Fibroblast of lung (primary cell): Measurements from ENCODE around the gene HHIPL1. TPM values are rescaled to one million over a fixed set of nuclear protein-coding genes. Genes with fewer than 3 reads are reported as not detected.

ENCODE experiments used
- DNase-seq, 2 donors: peaks; one replicate each; pipeline versions ENCODE4 v3.0.0 to v3.0.0-alpha.2; 2010; ENCODE audit warnings: low read depth in 2 of 2
- H2AFZ ChIP-seq: 2 replicates; pipeline ENCODE4 v1.5.1; 2012; ENCODE audit warnings: low read length, control low read depth, inconsistent platforms
- H3K27ac ChIP-seq: 2 replicates; pipeline ENCODE4 v1.5.1; 2011; ENCODE audit warnings: low read length, control low read depth; ENCODE audit not compliant: insufficient read depth
- H3K27me3 ChIP-seq: 2 replicates; pipeline ENCODE4 v1.5.1; 2011; ENCODE audit warnings: mild to moderate bottlenecking, low read length; ENCODE audit not compliant: control insufficient read depth, insufficient read depth
- H3K36me3 ChIP-seq: 2 replicates; pipeline ENCODE4 v1.5.1; 2011; ENCODE audit warnings: low read length; ENCODE audit not compliant: control insufficient read depth, insufficient read depth
- H3K4me1 ChIP-seq: 2 replicates; pipeline ENCODE4 v1.5.1; 2011; ENCODE audit warnings: low read length; ENCODE audit not compliant: control insufficient read depth, insufficient read depth; ENCODE audit errors: extremely low read depth
- H3K4me2 ChIP-seq: 2 replicates; pipeline ENCODE4 v1.5.1; 2011; ENCODE audit warnings: low read length, control low read depth; ENCODE audit not compliant: insufficient read depth; ENCODE audit errors: extremely low read depth
- H3K4me3 ChIP-seq, 4 experiments: fragments of 200-600 bp in 1 of 4; sonication (generic) in 1 of 4; replicated peaks in 1 of 4; 2 replicates each; pipeline ENCODE4 v1.5.1; 2011 to 2016; ENCODE audit warnings: low read length in 4 of 4, low read depth in 3 of 4, mild to moderate bottlenecking in 3 of 4, control low read depth in 2 of 4, inconsistent platforms in 1 of 4, mixed read lengths in 1 of 4; ENCODE audit not compliant: insufficient read depth in 1 of 4; ENCODE audit errors: control extremely low read depth in 1 of 4
- H3K79me2 ChIP-seq: 2 replicates; pipeline ENCODE4 v1.5.1; 2012; ENCODE audit warnings: mild to moderate bottlenecking, low read length, inconsistent platforms; ENCODE audit not compliant: control insufficient read depth, insufficient read depth
- H3K9ac ChIP-seq: 2 replicates; pipeline ENCODE4 v1.5.1; 2011; ENCODE audit warnings: mild to moderate bottlenecking, low read length, control low read depth; ENCODE audit not compliant: insufficient read depth
- H3K9me3 ChIP-seq: 2 replicates; pipeline ENCODE4 v1.5.1; 2012; ENCODE audit warnings: low read depth, low read length; ENCODE audit not compliant: control insufficient read depth, insufficient read depth
- H4K20me1 ChIP-seq: 2 replicates; pipeline ENCODE4 v1.5.1; 2011; ENCODE audit warnings: low read length; ENCODE audit not compliant: control insufficient read depth, insufficient read depth; ENCODE audit errors: extremely low read depth
- EZH2 ChIP-seq: IDR thresholded peaks from 2 replicates; pipeline ENCODE4 v1.5.1; 2012; ENCODE audit warnings: low read length, control low read depth, mild to moderate bottlenecking; ENCODE audit errors: missing control alignments
- polyA plus RNA-seq, 2 donors: library from polyadenylated mRNA; depleted of rRNA in 1 of 2; stranded (reverse) in 1 of 2; unstranded in 1 of 2; fragments of >200 nt; gene quantifications; 2 replicates each; pipeline ENCODE4 v1.2.1, GENCODE V29; 2011 to 2012; ENCODE audit warnings: missing spikeins in 1 of 2
- total RNA-seq: library from RNA; depleted of rRNA; stranded (reverse); fragments of >200 nt; gene quantifications from 2 replicates; pipeline ENCODE4 v1.2.1, GENCODE V29; 2014
- TF ChIP-seq, protein P1 (sequence below), 2 donors: IDR thresholded peaks in 1 of 2; conservative IDR thresholded peaks in 1 of 2; 1 replicate in 1 of 2; 2 replicates in 1 of 2; pipeline ENCODE4 v1.5.1; 2011 to 2012; ENCODE audit warnings: low read length in 2 of 2, control low read depth in 1 of 2, inconsistent platforms in 1 of 2, low read depth in 1 of 2, mild to moderate bottlenecking in 1 of 2

HHIPL1 gene
- total and polyA plus RNA-seq, 2 donors (not counting 1 experiment from before 2014, with no cell fraction given) = 1.5 to 9.9 TPM

DNA sequence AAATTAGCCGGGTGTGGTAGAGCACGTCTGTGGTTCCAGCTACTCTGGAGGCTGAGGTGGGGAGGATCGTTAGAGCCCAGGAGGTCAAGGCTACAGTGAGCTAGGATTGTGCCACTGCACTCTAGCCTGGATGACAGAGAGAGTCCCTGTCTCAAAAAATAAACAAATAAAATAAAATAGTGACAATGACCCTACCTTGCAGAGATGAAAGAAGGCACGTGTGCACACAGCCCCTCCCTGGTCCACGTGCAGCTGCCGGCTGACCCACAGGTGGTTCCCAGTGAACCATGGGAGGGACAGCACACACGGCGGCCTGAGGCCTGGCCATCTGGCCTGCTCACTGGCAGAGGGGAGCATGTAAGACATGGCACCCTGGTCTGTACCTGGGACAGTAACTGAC is 4.7 kb downstream of the HHIPL1 start:
- Histone ChIP-seq H3K4me2 (no peak overlapping the region), H3K9me3 (no peaks in the 10 kb centered on the region), H3K79me2 (no peaks in the 10 kb centered on the region), H3K9ac (no peak overlapping the region), H3K27ac (no peak overlapping the region), H4K20me1 (no peaks in the 10 kb centered on the region), H2AFZ (no peak overlapping the region), H3K27me3 (no peaks in the 10 kb centered on the region), H3K4me3 (no peak overlapping the region), H3K4me1 (no peaks in the 10 kb centered on the region), H3K36me3 (no peaks in the 10 kb centered on the region)
- TF ChIP-seq EZH2 = no peak
- TF ChIP-seq, protein P1, sequence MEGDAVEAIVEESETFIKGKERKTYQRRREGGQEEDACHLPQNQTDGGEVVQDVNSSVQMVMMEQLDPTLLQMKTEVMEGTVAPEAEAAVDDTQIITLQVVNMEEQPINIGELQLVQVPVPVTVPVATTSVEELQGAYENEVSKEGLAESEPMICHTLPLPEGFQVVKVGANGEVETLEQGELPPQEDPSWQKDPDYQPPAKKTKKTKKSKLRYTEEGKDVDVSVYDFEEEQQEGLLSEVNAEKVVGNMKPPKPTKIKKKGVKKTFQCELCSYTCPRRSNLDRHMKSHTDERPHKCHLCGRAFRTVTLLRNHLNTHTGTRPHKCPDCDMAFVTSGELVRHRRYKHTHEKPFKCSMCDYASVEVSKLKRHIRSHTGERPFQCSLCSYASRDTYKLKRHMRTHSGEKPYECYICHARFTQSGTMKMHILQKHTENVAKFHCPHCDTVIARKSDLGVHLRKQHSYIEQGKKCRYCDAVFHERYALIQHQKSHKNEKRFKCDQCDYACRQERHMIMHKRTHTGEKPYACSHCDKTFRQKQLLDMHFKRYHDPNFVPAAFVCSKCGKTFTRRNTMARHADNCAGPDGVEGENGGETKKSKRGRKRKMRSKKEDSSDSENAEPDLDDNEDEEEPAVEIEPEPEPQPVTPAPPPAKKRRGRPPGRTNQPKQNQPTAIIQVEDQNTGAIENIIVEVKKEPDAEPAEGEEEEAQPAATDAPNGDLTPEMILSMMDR (conservative IDR thresholded peaks at IDR 0.05 in 1 of 2, IDR thresholded peaks at IDR 0.05 in 1 of 2; ENCODE audit: low read depth in 1 of 2, low read length in 2 of 2) = no peak
- DNase-seq = no peak

DNA sequence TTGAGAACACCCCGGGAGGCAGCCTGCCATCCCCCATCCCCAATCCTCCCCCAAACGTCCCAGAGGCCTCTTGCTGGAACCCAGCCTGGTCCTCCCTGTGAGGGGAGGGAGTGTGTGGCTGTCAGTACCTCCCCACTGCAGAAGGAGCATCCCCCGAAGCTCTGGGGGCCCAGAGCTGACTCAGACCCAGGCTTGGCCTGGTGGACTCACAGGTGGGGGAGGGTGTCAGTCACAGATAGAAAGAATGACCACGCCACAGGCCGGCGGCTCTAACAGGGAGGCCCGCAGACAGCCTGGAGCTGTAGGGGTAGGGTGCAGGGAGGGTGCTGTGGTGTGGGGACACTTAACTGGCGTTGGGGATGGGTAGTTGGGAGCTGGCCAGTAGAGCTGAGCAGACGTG is 5.3 kb downstream of the HHIPL1 start:
- Histone ChIP-seq H3K36me3 (no peaks in the 10 kb centered on the region), H3K9ac (no peak overlapping the region), H3K27ac (no peak overlapping the region), H3K79me2 (no peaks in the 10 kb centered on the region), H3K4me2 (no peak overlapping the region), H3K27me3 (no peaks in the 10 kb centered on the region), H3K4me1 (no peaks in the 10 kb centered on the region), H3K9me3 (no peaks in the 10 kb centered on the region), H4K20me1 (no peaks in the 10 kb centered on the region), H3K4me3 (no peak overlapping the region), H2AFZ (no peak overlapping the region)
- no peak for DNase-seq
- TF ChIP-seq, protein P1 (conservative IDR thresholded peaks at IDR 0.05 in 1 of 2, IDR thresholded peaks at IDR 0.05 in 1 of 2; ENCODE audit: low read depth in 1 of 2, low read length in 2 of 2) = no peak
- TF ChIP-seq EZH2 = no peak

- no peak overlapping the region for H2AFZ ChIP-seq
- no peak overlapping the region for H3K4me3 ChIP-seq
- no peak overlapping the region for H3K9ac ChIP-seq
- no peaks in the 10 kb centered on the region for H3K4me1 ChIP-seq
- TF ChIP-seq, protein P1 (conservative IDR thresholded peaks at IDR 0.05 in 1 of 2, IDR thresholded peaks at IDR 0.05 in 1 of 2; ENCODE audit: low read depth in 1 of 2, low read length in 2 of 2) = no peak
- no peak for TF ChIP-seq EZH2
- H4K20me1 ChIP-seq = no peaks in the 10 kb centered on the region
- H3K27me3 ChIP-seq = no peaks in the 10 kb centered on the region
- H3K36me3 ChIP-seq = no peaks in the 10 kb centered on the region
- H3K9me3 ChIP-seq = no peaks in the 10 kb centered on the region
- no peak overlapping the region for H3K4me2 ChIP-seq
- DNase-seq = no peak
- no peaks in the 10 kb centered on the region for H3K79me2 ChIP-seq
- no peak overlapping the region for H3K27ac ChIP-seq
These were observed 7.2 kb downstream of the HHIPL1 start for GRCh38 chr14:99651953-99652746.
